GM18511 (cell line): ENCODE data around the gene CELF2.
"Not testable (repeated sequence)": the region's sequence is repeated elsewhere in the genome, so short reads cannot be mapped to it uniquely, and the experiment has no call there.

Experiments used
- ATAC-seq: cut with Tn5 transposase; IDR thresholded peaks from one replicate; pipeline ENCODE4 v1.9.1; 2021; ENCODE audit warnings: mild to moderate bottlenecking, moderate library complexity; ENCODE audit not compliant: unreplicated experiment

CELF2 gene

GRCh38 chr10:11168423-11169090, 150.9 kb downstream of the CELF2 start:
- ATAC-seq = no peak

- no peak for ATAC-seq
Measured at GRCh38 chr10:11169976-11170375, 152.3 kb downstream of the CELF2 start.

GRCh38 chr10:11170574-11170973, 152.9 kb downstream of the CELF2 start:
- no peak for ATAC-seq

- peak; percentile 37 for ATAC-seq
Measured at GRCh38 chr10:11170993-11171851, 153.6 kb downstream of the CELF2 start.

GRCh38 chr10:11173042-11173441, 155.4 kb downstream of the CELF2 start:
- ATAC-seq = no peak

- peak; percentile 46 for ATAC-seq
Measured at GRCh38 chr10:11175823-11176243, 158.2 kb downstream of the CELF2 start.

- ATAC-seq = no peak
Measured at GRCh38 chr10:11176746-11177145, 159.1 kb downstream of the CELF2 start.

- ATAC-seq = no peak
Measured at GRCh38 chr10:11177381-11177780, 159.7 kb downstream of the CELF2 start.

- ATAC-seq = no peak
Measured at GRCh38 chr10:11177926-11178471, 160.3 kb downstream of the CELF2 start.

GRCh38 chr10:11178606-11179515, 161.2 kb downstream of the CELF2 start:
- ATAC-seq = peak; percentile 76

GRCh38 chr10:11179516-11180105, 161.9 kb downstream of the CELF2 start:
- peak; percentile 10 for ATAC-seq

- ATAC-seq = peak; percentile 23
Measured at GRCh38 chr10:11180228-11180627, 162.6 kb downstream of the CELF2 start.

GRCh38 chr10:11181978-11182377, 164.3 kb downstream of the CELF2 start:
- ATAC-seq = no peak

- no peak for ATAC-seq
Measured at GRCh38 chr10:11183015-11183414, 165.3 kb downstream of the CELF2 start.

GRCh38 chr10:11184093-11184492, 166.4 kb downstream of the CELF2 start:
- no peak for ATAC-seq

- ATAC-seq = not testable (repeated sequence)
Measured at GRCh38 chr10:11185128-11185665, 167.5 kb downstream of the CELF2 start.

GRCh38 chr10:11186374-11186773, 168.7 kb downstream of the CELF2 start:
- ATAC-seq = peak; percentile 41

GRCh38 chr10:11189582-11190376, 172.1 kb downstream of the CELF2 start:
- no peak for ATAC-seq

GRCh38 chr10:11191190-11191589, 173.5 kb downstream of the CELF2 start:
- ATAC-seq = no peak
